ENCODE results near the gene CHST8. TPM values are rescaled to one million over a fixed set of nuclear protein-coding genes. Genes with fewer than 3 reads are reported as not detected.

The CHST8 gene
- total RNA-seq, 1 donor from 2014 or later, result 14.0 TPM

- DNase-seq, result peak; percentile 56
These were observed 149.8 kb downstream of the CHST8 start for GRCh38 chr19:33771384-33772101.

GRCh38 chr19:33772102-33772857 is 150.5 kb downstream of the CHST8 start:
- DNase-seq, result no peak

GRCh38 chr19:33772858-33773180 is 151.1 kb downstream of the CHST8 start:
- DNase-seq, result no peak

GRCh38 chr19:33773704-33774624 is 152.2 kb downstream of the CHST8 start:
- DNase-seq, result no peak

- DNase-seq, result no peak
These were observed 153.0 kb downstream of the CHST8 start for GRCh38 chr19:33774751-33775150.

- DNase-seq, result no peak
These were observed 154.2 kb downstream of the CHST8 start for GRCh38 chr19:33775731-33776487.

- DNase-seq, result no peak
These were observed 155.6 kb downstream of the CHST8 start for GRCh38 chr19:33777351-33777750.

GRCh38 chr19:33777753-33778088 is 156.0 kb downstream of the CHST8 start:
- no peak for DNase-seq

GRCh38 chr19:33778089-33778791 is 156.5 kb downstream of the CHST8 start:
- peak; percentile 69 for DNase-seq

- no peak for DNase-seq
These were observed 158.1 kb downstream of the CHST8 start for GRCh38 chr19:33779849-33780248.

GRCh38 chr19:33780251-33780650 is 158.5 kb downstream of the CHST8 start:
- DNase-seq, result no peak

GRCh38 chr19:33780746-33781145 is 159.0 kb downstream of the CHST8 start:
- no peak for DNase-seq

- no peak for DNase-seq
These were observed 159.7 kb downstream of the CHST8 start for GRCh38 chr19:33781415-33781935.

GRCh38 chr19:33781996-33782395 is 160.2 kb downstream of the CHST8 start:
- no peak for DNase-seq

GRCh38 chr19:33784432-33784831 is 162.7 kb downstream of the CHST8 start:
- DNase-seq, result no peak

- no peak for DNase-seq
These were observed 164.0 kb downstream of the CHST8 start for GRCh38 chr19:33785795-33786194.

GRCh38 chr19:33788676-33789075 is 166.9 kb downstream of the CHST8 start:
- DNase-seq, result no peak

GRCh38 chr19:33789344-33789743 is 167.6 kb downstream of the CHST8 start:
- no peak for DNase-seq

- no peak for DNase-seq
These were observed 173.1 kb downstream of the CHST8 start for GRCh38 chr19:33794683-33795369.

GRCh38 chr19:33795370-33796163 is 173.8 kb downstream of the CHST8 start:
- peak; percentile 39 for DNase-seq
